ENCODE data around the gene OR52H1. TPM values are rescaled to one million over a fixed set of nuclear protein-coding genes. Genes with fewer than 3 reads are reported as not detected.

Gene OR52H1
- total and polyA plus RNA-seq, 9 of the 15 experiments (the other 6 are each of a cell fraction or from before 2014, with no cell fraction given): 0.15 TPM; not detected in 8

- DNase-seq (ENCODE audit: extremely low read depth in 1 of 4, low spot score in 3 of 4) (no peak), FAIRE-seq (no peak), ATAC-seq (no peak)
- H2AFZ ChIP-seq (ENCODE audit: low read depth, low read length): no peak overlapping the region
- ChIA-PET POLR2A (interaction anchor here (1.4 kb wide), 1 partner anchor 15 kb away, joined by 5 read pairs; no protein-coding TSS in a partner anchor), CTCF (ENCODE audit: low intra/inter-chr PET ratio) (no interaction called here)
- H3K36me3 ChIP-seq (ENCODE audit: control insufficient read depth, insufficient read depth, low read length): no peaks in the 10 kb centered on the region
- H3K4me2 ChIP-seq (ENCODE audit: insufficient read depth, low read length): no peak overlapping the region
- BruUV-seq (replicated peaks): no TSS peak
- TF ChIP-seq SIRT6 (IDR thresholded peaks at IDR 0.05; ENCODE audit: low read depth, low read length) (no peak), C11orf30 (IDR thresholded peaks at IDR 0.05; ENCODE audit: low read depth) (no peak), CHD1 (IDR thresholded peaks at IDR 0.05; ENCODE audit: low read length) (no peak)
- TF ChIP-seq, protein P1, sequence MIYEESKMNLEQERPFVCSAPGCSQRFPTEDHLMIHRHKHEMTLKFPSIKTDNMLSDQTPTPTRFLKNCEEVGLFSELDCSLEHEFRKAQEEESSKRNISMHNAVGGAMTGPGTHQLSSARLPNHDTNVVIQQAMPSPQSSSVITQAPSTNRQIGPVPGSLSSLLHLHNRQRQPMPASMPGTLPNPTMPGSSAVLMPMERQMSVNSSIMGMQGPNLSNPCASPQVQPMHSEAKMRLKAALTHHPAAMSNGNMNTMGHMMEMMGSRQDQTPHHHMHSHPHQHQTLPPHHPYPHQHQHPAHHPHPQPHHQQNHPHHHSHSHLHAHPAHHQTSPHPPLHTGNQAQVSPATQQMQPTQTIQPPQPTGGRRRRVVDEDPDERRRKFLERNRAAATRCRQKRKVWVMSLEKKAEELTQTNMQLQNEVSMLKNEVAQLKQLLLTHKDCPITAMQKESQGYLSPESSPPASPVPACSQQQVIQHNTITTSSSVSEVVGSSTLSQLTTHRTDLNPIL (CRISPR knock-in tag; IDR thresholded peaks at IDR 0.05): no peak
- no peaks in the 10 kb centered on the region for H4K20me1 ChIP-seq (replicated peaks; ENCODE audit: control insufficient read depth, insufficient read depth, low read length)
- in situ Hi-C loops (cut with MboI) (no loop called here), intact Hi-C loops (cut with micrococcal nuclease) (loop anchor here (10.0 kb wide), 1 partner anchor 60 kb away; the partner anchor contains the start of gene UBQLNL)
- H3K27me3 ChIP-seq (ENCODE audit: control insufficient read depth in 2 of 2, insufficient read depth in 2 of 2, low read length in 2 of 2): no peaks in the 10 kb centered on the region
- H3K4me3 ChIP-seq: no peak overlapping the region
- H3K9ac ChIP-seq (ENCODE audit: insufficient read depth in 1 of 2, low read depth in 2 of 2, low read length in 2 of 2): no peak overlapping the region
- no peaks in the 10 kb centered on the region for H3K9me1 ChIP-seq (ENCODE audit: control insufficient read depth, insufficient read depth, low read length)
- no peaks in the 10 kb centered on the region for H3K9me3 ChIP-seq (replicated peaks; ENCODE audit: control insufficient read depth, insufficient read depth, low read depth, low read length)
- H3K27ac ChIP-seq (ENCODE audit: extremely low read depth, low read depth, low read length): no peak overlapping the region
- no peaks in the 10 kb centered on the region for H3K79me2 ChIP-seq (ENCODE audit: control insufficient read depth, insufficient read depth, low read length)
- 51% methylated on average over 2 of the region's 2 CpGs for WGBS (ENCODE audit: insufficient coverage, low coverage, missing lambda C conversion rate)
- H3K4me1 ChIP-seq (replicated peaks in 1 of 2; ENCODE audit: control insufficient read depth in 2 of 2, insufficient read depth in 2 of 2, low read length in 2 of 2): no peaks in the 10 kb centered on the region
These were observed 26.3 kb upstream of the OR52H1 start for GRCh38 chr11:5574654-5575053.
